Measurements from ENCODE around the gene CABLES2.

Gene CABLES2

DNA sequence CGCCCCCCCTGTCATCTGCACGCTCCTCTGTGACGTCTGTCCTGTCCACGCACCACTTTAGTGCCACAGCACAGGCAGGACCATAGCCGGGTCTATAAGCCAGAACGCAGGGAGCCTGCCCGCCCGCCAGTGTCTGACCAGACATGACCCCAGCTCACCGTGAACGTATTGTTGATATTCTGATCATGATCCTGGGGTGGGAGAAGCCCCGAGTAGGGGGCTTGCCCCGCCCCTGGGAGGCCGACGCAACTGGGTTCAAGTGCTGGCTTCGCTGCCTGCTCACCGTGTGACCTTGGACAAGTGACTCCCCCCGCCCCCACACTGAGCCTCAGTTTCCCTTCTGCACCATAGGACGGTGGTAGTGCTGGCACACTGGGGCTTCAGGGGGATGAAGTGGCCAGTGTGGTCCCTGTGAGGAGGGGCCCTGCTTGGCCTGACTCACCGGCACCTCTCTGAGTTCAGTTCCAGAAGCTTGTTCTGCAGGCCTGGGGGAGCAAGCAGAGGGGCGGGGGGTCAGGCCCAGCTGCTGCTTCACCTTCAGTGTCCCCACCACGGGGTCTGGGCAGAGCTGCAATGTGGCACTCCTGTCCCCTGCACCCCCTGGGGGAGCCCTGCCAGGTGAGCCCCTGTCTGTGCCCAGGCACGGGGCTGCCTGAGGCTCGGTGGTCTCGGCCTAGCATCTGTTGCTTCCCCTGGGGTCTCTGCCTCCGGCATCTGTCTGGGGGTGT, 11.1 kb upstream of the CABLES2 start:
- DNase-seq = no peak

GRCh38 chr20:62416651-62417637, 9.9 kb upstream of the CABLES2 start:
- DNase-seq = no peak

DNA sequence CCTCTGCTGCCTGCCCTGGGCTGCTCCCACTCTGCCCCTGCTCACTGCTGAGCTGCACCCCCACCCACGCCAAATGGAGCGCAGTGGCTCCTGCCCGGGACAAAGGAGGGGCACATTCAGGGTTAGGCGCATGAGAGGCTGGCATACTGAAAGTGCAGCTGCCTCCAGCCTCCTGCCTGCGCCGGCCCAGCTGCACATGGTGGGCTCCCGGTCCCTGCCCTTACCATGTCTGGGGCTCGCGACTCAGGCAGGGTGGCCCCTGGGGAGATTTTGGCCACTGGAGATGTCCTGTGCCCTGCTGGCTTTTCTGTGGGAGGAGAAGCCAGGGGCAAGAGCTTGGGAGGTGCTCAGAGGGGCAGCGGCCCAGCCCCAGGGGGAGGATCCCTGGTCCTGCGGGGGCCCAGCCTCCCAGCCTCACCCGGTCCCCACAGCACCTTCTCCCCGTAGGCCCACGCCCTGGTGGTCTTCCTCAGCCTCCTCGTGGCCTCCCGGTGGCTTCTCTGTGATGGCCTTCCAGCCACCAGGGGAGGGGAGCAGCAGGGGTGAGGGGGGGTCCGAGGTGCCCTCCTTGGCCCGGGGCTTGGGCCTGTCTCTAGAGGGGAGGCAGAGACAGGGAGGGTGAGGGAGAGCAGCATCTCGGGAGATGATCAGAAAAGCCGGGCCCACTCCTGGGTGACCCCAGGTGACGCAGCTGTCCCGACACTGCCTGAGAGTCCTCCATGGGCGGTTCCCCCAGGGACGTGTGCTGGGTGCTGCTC, 8.4 kb upstream of the CABLES2 start:
- no peak for DNase-seq

- no peak for DNase-seq
Measured at GRCh38 chr20:62413896-62414481, 6.9 kb upstream of the CABLES2 start.

GRCh38 chr20:62413025-62413570, 6.0 kb upstream of the CABLES2 start:
- no peak for DNase-seq

GRCh38 chr20:62412194-62413024, 5.3 kb upstream of the CABLES2 start:
- peak; percentile 48 for DNase-seq

GRCh38 chr20:62411479-62412193, 4.6 kb upstream of the CABLES2 start:
- DNase-seq = peak; percentile 31

DNA sequence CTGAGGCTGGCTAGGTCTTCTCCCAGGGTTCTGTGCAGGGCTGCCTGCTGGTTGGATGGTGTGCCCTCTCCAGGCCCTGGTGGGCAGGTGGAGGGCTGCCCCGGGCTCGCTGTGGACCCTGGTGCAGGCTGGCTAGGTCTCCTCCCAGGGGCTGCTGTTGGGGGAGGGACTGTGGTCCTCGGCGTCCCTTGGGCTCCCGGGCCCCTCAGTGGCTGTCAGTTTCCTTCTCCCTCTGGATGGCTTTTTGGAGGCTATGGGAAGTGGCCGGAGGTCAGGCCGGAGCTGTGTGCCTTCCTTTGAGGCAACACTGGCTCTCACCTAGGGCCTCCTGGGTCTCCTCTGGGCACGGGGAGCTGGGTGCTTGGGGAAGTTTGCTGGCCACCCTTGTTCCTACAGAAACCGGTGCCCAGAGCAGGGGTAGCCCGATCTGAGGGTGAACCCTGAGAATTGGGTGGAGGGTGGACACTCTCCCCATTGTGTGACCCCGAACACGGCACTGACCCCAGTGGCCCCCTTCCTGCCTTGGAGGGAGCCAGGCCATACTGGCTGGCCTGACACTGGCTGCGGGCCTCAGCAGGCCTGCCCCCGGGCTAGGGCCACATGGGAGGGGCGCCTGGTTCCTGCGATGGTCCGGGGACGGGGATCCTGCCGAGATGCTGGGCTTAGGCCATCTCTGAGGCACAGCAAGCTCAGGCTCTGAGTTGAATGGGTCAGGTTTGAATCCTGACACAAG, 3.8 kb upstream of the CABLES2 start:
- DNase-seq = no peak

DNA sequence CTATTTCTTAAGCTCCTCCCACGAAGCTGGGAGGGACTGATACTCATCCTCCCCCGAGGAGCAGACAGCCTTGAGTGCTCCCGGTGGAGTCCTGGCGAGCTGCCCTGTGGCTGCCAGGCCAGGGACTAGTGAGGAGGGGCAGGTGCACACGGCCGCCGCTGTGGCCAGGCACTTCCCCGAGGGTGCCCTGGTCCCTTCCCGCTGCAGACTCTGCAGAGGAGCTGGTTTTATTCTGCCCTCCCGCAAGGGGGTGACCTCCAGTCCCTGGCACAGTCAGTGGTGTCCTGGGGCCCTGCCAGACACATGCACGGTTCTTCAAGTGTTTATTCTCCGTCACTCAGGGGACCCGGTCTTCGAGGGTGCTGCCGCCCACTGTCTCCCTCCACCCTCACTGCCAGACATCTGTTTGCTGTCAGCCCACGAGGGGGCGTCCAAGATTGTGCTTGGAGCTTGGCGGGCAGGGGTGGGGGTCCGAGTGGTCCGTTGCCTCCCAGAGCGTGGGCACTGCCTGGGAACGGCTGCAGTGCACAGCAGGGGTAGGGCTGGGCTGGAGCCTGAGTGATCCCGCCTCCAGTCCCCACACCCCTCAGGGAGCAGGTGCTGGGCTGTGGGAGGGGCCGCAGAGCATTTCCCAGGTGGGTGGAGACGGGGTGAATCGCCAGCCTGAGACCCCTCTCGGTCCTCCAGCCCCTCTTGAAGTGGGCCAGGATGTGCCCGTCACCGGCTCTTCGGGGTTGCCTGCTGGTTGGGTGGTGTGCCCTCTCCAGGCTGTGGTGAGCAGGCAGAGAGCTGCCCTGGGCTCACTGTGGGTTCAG, 3.1 kb upstream of the CABLES2 start:
- peak; percentile 74 for DNase-seq

DNA sequence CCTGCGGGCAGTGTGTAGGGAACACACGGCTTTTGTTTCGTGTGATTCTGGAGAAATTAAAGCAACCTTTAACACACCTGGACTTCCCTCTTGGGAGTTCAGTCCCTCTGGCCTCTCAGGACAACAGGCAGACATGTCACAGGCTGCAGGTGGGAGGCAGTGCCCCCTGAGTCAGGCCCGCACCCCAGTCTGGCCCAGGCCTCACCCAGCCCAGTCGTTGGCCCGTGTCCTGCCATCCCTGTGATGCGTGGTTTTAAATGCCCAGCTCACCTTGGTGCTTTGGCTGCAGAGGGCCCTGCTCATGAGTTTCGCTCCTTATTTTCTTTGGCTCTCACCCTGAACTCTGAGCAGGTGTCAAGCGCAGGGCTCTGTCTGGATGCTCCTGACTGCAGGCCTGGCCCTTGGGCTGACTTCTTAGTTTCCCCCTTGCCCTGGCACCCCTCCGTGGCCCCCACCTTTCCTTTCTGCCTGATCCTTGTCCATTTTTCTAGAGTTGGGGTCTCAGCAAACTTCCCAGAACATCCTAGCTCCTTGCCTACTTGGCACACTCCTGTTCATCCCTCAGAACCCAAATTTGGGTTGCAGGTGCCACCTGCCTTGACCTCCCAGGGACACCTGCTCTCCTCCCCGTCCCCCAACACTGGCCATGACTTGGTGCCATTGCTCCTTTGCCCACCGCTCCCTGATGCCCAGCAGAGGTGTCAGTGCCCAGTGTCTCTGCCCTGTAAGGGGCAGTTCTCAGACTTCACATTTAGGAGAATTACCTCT, 2.2 kb upstream of the CABLES2 start:
- DNase-seq = no peak

DNA sequence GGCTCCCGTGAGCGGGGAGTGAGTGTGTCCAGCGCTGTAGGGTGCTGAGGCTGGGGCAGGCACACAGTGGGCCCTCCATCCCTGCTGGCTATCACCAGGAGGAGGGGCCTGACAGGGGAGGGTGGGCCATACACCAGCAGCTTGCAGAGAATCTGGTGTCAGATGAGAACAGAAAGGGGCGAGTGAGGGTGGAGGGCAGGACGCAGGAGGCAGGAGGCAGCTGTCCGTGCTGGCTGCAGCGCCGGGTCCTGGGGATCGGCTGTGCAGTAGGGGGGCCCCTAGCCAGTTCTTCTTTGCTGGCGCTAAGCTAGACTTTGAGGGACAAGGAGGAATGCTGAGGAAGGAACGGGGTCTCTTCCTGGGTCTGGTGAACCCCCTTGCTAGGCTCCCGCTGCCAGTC, 1.6 kb upstream of the CABLES2 start:
- no peak for DNase-seq

DNA sequence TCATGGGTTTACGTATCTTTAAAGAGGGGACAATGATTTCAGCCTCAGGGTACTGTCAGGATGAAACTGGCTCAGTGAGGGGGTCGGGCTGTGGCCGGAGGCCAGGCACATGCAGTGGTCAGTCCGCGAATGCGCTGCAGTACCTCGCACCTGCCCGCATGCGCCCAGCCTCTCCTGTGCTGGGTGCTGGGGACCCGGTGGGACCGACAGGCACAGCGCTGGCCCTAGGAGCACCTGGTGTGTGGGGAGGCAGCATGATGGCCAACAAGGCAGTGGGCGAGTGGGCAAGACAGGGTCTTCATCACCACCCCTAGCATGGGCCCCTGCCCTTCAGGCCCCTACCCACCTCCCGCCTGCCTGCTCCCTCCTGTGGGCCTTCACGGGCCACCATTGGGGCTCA, 970 bp upstream of the CABLES2 start:
- DNase-seq = no peak

DNA sequence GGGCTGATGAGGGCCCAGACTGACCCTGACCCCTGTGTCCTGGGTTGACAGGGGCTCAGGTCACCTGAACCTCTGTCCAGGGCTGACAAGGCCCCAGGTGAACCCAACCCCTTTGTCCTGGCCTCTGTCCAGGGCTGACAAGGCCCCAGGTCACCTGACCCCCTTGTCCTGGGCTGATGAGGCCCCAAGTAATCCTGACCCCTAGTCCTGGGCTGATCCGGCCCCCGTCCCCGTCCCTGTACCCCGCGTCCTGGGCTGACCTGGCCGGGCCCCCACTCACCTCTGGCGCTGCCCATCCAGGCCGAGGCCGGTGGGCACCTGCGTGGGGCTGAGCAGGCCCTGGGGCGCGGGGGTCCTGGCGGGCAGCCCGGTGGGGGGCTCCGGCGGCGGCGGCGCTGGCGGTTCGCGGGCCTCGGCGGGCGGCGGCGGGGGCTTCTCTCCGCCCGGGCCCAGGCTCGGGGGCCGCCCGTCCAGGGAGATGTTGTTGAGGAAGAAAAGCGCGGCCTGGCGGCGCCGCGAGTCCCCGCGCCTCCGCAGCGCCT, 379 bp downstream of the CABLES2 start:
- DNase-seq = no peak

DNA sequence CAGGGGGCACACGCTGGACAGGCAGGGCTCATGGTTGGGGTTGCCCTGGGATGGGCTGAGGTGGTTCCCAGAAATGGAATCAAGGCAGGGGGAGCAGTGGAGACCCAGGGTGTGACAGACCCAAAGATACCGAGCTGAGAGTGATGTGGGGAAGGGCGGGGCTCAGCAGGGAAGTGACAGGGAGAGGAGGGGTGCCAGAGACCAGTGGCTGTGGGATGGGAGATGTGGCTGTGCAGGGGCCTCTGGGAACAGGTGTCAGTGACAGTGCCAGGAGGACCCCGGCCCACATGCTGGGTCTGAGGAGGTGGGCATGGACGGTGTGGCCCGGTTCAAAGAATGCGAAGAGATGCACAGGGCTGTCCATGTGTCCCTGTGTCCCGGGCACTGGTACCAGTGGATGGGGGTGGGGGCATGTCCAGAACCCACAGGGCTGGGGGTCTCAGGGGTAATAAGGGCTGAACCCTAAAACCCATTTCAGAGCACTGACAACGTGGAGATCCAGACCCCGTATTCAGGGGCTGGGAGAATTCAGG, 1.0 kb downstream of the CABLES2 start:
- DNase-seq = no peak

DNA sequence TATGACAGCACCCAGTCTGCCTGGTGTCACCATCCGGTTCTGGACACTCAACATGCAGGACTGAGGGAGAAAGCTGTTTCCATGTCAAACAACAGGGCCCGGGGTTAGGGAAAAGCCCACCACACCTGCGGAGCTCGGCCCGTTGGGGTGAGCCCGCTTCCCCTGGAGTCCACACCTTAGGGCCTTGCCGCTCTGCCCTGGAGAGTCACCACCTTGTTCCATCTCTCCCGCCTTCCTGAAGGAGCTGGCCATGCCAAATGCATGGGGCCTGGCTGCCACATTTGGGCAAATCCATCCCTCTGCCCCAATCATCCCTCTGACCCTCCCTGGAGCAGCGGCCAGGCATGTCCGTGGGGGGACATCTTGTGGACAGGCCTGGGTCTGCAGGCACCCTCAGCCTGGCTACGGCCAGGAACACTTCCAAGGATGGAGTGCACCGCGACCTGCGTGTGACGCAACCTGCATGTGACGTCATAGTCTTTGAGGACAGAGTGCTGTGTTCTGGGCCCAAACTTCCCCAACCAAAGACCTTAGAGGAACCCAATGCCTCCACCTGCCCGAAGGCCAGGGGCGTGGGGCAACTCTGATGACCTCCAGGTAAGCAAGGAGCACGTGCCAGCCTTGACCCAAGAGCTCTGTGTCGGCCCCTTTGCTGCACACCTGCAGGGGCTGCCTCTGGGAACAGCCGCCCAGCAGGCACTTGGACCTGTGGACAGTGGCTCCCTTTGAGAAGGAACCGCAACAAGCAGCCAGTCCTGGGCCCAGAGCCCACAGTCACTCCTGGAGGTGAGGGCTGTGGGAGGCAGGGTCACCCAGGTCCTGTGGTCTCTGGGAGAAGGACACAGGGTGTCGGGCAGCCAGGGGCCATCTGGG, 1.7 kb downstream of the CABLES2 start:
- DNase-seq = no peak

DNA sequence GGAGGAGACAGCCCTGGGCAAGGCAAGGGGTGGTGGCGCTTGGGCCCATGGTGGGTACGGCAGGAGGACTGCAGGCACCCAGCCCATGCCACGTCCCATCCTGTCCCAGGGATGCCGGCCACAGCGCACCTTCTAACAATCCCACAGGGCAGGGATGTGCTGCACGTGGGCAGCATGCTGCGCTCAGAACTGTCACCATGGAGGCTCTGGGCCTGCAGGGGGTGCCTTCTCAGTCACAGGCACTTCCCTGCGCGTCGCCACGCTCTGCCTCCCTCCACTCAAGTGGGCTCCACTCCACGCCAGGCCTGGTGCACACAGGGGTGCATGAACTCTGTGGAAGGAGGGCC, 2.4 kb downstream of the CABLES2 start:
- no peak for DNase-seq

- DNase-seq = no peak
Measured at GRCh38 chr20:62404112-62404665, 2.9 kb downstream of the CABLES2 start.
